OCI-LY7 (cell line): ENCODE results near the gene ACAP1.
"Not testable (repeated sequence)": the region's sequence is repeated elsewhere in the genome, so short reads cannot be mapped to it uniquely, and the experiment has no call there.

Experiments
- EZH2phosphoT487 ChIP-seq: fragments of 200-600 bp; sonication (generic); IDR thresholded peaks from 2 replicates; pipeline ENCODE4 v1.6.1; 2018; ENCODE audit warnings: low read depth, borderline replicate concordance, mild to moderate bottlenecking, mixed run types, antibody characterized with exemption, low read length, moderate library complexity, mixed read lengths
- TF ChIP-seq, protein P1 (sequence below): fragments of 200-600 bp; sonication (generic); conservative IDR thresholded peaks from 2 replicates; pipeline ENCODE4 v1.5.1; 2014; ENCODE audit warnings: mild to moderate bottlenecking, antibody characterized with exemption, low read length, moderate library complexity, mixed read lengths

DNA sequence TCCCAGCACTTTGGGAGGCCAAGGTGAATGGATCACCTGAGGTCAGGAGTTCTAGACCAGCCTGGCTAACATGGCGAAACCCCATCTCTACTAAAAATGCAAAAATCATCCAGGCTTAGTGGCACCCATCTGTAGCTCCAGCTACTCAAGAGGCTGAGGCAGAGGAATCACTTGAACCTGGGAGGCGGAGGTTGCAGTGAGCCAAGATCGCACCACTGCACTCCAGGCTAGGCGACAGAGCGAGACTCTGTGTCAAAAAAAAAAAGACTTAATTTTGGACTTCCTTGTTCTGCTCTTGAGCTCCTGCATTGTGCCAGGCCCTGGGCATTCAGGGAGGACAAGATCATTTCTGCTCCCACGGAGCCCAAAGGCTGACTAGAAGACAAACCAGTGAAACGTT is 1.3 kb downstream of the ACAP1 start:
- TF ChIP-seq EZH2phosphoT487, result not testable (repeated sequence)
- TF ChIP-seq, protein P1, sequence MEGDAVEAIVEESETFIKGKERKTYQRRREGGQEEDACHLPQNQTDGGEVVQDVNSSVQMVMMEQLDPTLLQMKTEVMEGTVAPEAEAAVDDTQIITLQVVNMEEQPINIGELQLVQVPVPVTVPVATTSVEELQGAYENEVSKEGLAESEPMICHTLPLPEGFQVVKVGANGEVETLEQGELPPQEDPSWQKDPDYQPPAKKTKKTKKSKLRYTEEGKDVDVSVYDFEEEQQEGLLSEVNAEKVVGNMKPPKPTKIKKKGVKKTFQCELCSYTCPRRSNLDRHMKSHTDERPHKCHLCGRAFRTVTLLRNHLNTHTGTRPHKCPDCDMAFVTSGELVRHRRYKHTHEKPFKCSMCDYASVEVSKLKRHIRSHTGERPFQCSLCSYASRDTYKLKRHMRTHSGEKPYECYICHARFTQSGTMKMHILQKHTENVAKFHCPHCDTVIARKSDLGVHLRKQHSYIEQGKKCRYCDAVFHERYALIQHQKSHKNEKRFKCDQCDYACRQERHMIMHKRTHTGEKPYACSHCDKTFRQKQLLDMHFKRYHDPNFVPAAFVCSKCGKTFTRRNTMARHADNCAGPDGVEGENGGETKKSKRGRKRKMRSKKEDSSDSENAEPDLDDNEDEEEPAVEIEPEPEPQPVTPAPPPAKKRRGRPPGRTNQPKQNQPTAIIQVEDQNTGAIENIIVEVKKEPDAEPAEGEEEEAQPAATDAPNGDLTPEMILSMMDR, result not testable (repeated sequence)
